ENCODE results near the gene CDKAL1. TPM values are rescaled to one million over a fixed set of nuclear protein-coding genes. Genes with fewer than 3 reads are reported as not detected.

The CDKAL1 gene
- total RNA-seq, 4 donors from 2014 or later, result 10.1 to 22.0 (median 12.5) TPM

DNA sequence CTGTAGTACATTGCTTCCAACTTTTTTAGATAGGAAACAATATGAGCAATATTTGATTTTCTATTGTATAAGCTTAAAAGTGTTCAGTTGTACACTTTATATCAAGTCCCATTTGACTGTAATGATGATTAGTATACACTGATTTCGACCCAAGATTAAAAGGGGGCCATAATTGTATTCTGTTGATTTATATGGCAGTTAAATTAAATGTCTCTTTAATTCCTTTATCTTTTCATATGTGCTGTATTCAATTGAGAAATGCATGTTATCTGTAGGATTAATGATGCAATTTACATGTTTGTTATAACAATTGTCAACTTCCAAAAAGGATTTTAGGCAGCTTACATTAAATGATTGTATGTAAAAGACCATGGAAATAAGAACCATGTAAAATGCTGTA is 317.5 kb downstream of the CDKAL1 start:
- Histone ChIP-seq H3K27me3 (no peaks in the 10 kb centered on the region), H3K27ac (no peak overlapping the region), H3K4me1 (no peaks in the 10 kb centered on the region), H3K36me3 (no peaks in the 10 kb centered on the region), H3K9me3 (no peaks in the 10 kb centered on the region), H3K4me3 (no peak overlapping the region)
- no peak for TF ChIP-seq EP300 (IDR thresholded peaks at IDR 0.05)
- no peak for TF ChIP-seq POLR2AphosphoS5 (IDR thresholded peaks at IDR 0.05)
- no peak for TF ChIP-seq POLR2A (IDR thresholded peaks at IDR 0.05)
- no peak for TF ChIP-seq CTCF (IDR thresholded peaks at IDR 0.05)
- 91% methylated on average over 1 of the region's 1 CpG for WGBS
- DNase-seq (ENCODE audit: low spot score in 2 of 2), result no peak

- TF ChIP-seq CTCF (IDR thresholded peaks at IDR 0.05), result no peak
- 76% methylated on average over 3 of the region's 3 CpGs for WGBS
- H3K4me1 ChIP-seq, result no peaks in the 10 kb centered on the region
- no peaks in the 10 kb centered on the region for H3K9me3 ChIP-seq
- no peaks in the 10 kb centered on the region for H3K36me3 ChIP-seq
- DNase-seq (ENCODE audit: low spot score in 2 of 2), result no peak
- no peak overlapping the region for H3K27ac ChIP-seq
- H3K4me3 ChIP-seq, result no peak overlapping the region
- no peaks in the 10 kb centered on the region for H3K27me3 ChIP-seq
Measured at GRCh38 chr6:20853828-20854227, 319.6 kb downstream of the CDKAL1 start.

GRCh38 chr6:20856681-20857288 is 322.5 kb downstream of the CDKAL1 start:
- Histone ChIP-seq H3K36me3 (no peaks in the 10 kb centered on the region), H3K4me3 (no peak overlapping the region), H3K9me3 (no peaks in the 10 kb centered on the region), H3K4me1 (no peaks in the 10 kb centered on the region), H3K27me3 (no peaks in the 10 kb centered on the region), H3K27ac (no peak overlapping the region)
- no peak for DNase-seq (ENCODE audit: low spot score in 2 of 2)
- no peak for TF ChIP-seq POLR2A (IDR thresholded peaks at IDR 0.05)
- TF ChIP-seq CTCF (IDR thresholded peaks at IDR 0.05), result no peak
- no peak for TF ChIP-seq EP300 (IDR thresholded peaks at IDR 0.05)
- no peak for TF ChIP-seq POLR2AphosphoS5 (IDR thresholded peaks at IDR 0.05)
- WGBS, result 85% methylated on average over 7 of the region's 7 CpGs

- WGBS, result 80% methylated on average over 1 of the region's 1 CpG
- no peak for DNase-seq (ENCODE audit: low spot score in 2 of 2)
- H3K27ac ChIP-seq, result no peak overlapping the region
- no peaks in the 10 kb centered on the region for H3K9me3 ChIP-seq
- TF ChIP-seq POLR2A (IDR thresholded peaks at IDR 0.05), result no peak
- TF ChIP-seq CTCF (IDR thresholded peaks at IDR 0.05), result no peak
- TF ChIP-seq EP300 (IDR thresholded peaks at IDR 0.05), result no peak
- TF ChIP-seq POLR2AphosphoS5 (IDR thresholded peaks at IDR 0.05), result no peak
- no peak overlapping the region for H3K4me3 ChIP-seq
- no peaks in the 10 kb centered on the region for H3K36me3 ChIP-seq
- no peaks in the 10 kb centered on the region for H3K27me3 ChIP-seq
- no peaks in the 10 kb centered on the region for H3K4me1 ChIP-seq
Measured at GRCh38 chr6:20861481-20861880, 327.2 kb downstream of the CDKAL1 start.

DNA sequence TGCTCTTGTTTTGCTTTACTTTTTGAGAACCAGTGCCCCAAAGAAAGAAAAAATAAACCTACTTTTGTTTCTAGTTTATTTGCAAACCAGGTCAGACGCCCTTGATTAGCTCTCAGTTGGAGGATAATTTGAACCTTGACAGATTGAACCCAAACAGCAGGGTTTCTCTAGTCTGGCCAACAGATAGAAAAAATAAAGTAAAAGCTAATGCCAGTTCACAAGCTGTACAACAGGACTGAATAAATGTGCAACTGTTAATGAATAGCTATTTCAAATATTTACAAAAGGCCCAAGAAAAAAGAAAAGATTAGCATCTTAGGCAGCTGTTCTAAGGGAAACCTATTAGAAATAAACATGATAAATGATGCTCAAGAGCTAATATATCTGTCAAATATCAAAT is 331.8 kb downstream of the CDKAL1 start:
- Histone ChIP-seq H3K27me3 (no peaks in the 10 kb centered on the region), H3K4me1 (no peaks in the 10 kb centered on the region), H3K4me3 (no peak overlapping the region), H3K36me3 (no peaks in the 10 kb centered on the region), H3K9me3 (no peaks in the 10 kb centered on the region), H3K27ac (no peak overlapping the region)
- no peak for DNase-seq (ENCODE audit: low spot score in 2 of 2)
- 95% methylated on average over 1 of the region's 1 CpG for WGBS
- no peak for TF ChIP-seq POLR2AphosphoS5 (IDR thresholded peaks at IDR 0.05)
- TF ChIP-seq POLR2A (IDR thresholded peaks at IDR 0.05), result no peak
- TF ChIP-seq EP300 (IDR thresholded peaks at IDR 0.05), result no peak
- no peak for TF ChIP-seq CTCF (IDR thresholded peaks at IDR 0.05)
